GM10266 (cell line): ENCODE measurements around the gene MT2A.

Source experiments
- DNase-seq: peaks from one replicate; pipeline ENCODE4 v3.0.0; 2012; ENCODE audit errors: extremely low spot score
- TF ChIP-seq, protein P1 (sequence below): IDR thresholded peaks from 2 replicates; pipeline ENCODE4 v1.5.1; 2012; ENCODE audit warnings: mild to moderate bottlenecking, low read depth; ENCODE audit not compliant: control insufficient read depth, insufficient read depth; ENCODE audit errors: missing control alignments

MT2A gene

GRCh38 chr16:56635441-56635967 lies 27.1 kb downstream of the MT2A start:
- DNase-seq = no peak
- TF ChIP-seq, protein P1, sequence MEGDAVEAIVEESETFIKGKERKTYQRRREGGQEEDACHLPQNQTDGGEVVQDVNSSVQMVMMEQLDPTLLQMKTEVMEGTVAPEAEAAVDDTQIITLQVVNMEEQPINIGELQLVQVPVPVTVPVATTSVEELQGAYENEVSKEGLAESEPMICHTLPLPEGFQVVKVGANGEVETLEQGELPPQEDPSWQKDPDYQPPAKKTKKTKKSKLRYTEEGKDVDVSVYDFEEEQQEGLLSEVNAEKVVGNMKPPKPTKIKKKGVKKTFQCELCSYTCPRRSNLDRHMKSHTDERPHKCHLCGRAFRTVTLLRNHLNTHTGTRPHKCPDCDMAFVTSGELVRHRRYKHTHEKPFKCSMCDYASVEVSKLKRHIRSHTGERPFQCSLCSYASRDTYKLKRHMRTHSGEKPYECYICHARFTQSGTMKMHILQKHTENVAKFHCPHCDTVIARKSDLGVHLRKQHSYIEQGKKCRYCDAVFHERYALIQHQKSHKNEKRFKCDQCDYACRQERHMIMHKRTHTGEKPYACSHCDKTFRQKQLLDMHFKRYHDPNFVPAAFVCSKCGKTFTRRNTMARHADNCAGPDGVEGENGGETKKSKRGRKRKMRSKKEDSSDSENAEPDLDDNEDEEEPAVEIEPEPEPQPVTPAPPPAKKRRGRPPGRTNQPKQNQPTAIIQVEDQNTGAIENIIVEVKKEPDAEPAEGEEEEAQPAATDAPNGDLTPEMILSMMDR = no peak

- TF ChIP-seq, protein P1 = no peak
Observed at GRCh38 chr16:56636616-56637413, 28.4 kb downstream of the MT2A start.

GRCh38 chr16:56637814-56638750 lies 29.7 kb downstream of the MT2A start, which contains the start of gene MT1A:
TSS of gene MT1A (plus strand) at chr16:56638666. CDS start at chr16:56638739, 73 bp downstream.
- TF ChIP-seq, protein P1 = no peak
- DNase-seq = no peak

More at GRCh38 chr16:56636616-56637413, 28.4 kb downstream of the MT2A start:
- DNase-seq = no peak

- TF ChIP-seq, protein P1 = no peak
- no peak for DNase-seq
Observed at GRCh38 chr16:56639045-56639444, 30.7 kb downstream of the MT2A start.

GRCh38 chr16:56640076-56640475 lies 31.7 kb downstream of the MT2A start:
- TF ChIP-seq, protein P1 = no peak
- no peak for DNase-seq

DNA sequence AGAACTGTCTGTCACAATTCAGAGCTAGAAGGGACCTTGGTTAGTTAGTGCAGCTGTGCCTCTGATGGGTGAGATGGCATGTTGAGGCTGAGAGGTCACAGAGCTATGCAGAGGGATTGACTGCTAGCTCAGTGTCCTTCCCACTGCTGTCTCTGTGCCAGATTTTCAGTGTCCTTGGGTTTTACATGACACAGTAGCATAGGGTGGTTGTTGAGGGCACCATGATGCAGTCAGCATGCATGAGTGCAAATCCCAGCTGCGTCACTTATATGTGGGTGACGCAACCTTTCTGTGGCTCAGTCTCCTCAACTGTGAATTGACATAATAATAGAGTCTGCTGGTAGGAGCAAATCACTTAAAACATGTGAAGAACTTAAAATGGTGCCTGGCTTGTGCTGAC lies 32.8 kb downstream of the MT2A start:
- TF ChIP-seq, protein P1 = no peak
- DNase-seq = no peak
